Measurements from ENCODE around the gene PCDHB16. TPM values are rescaled to one million over a fixed set of nuclear protein-coding genes. Genes with fewer than 3 reads are reported as not detected.
"Not testable (repeated sequence)": the region's sequence is repeated elsewhere in the genome, so short reads cannot be mapped to it uniquely, and the experiment has no call there.

PCDHB16 gene
- total RNA-seq, 3 donors from 2014 or later: 0.49 to 3.4 (median 0.89) TPM

GRCh38 chr5:141199359-141200235, 17.4 kb downstream of the PCDHB16 start, which contains the start of gene PCDHB11:
TSS of gene PCDHB11 (plus strand) at chr5:141199627. CDS start at chr5:141199775, 148 bp downstream.
- no peaks in the 10 kb centered on the region for H3K36me3 ChIP-seq (ENCODE audit: low read depth)
- H3K4me3 ChIP-seq: no peak within 1 kb of the TSS
- no peak for ATAC-seq
- DNase-seq: peak in 1 of 3 donors; percentile 11
- H3K4me1 ChIP-seq (ENCODE audit: low read depth): no peaks in the 10 kb centered on the region
- H3K9me3 ChIP-seq: peaks cover 62% of the 10 kb centered on the region
- intact Hi-C loops (cut with DNase I, micrococcal nuclease): no loop called here
- TF ChIP-seq CTCF (IDR thresholded peaks at IDR 0.05): no peak

- H3K4me1 ChIP-seq (ENCODE audit: low read depth); intact Hi-C loops (cut with DNase I, micrococcal nuclease); DNase-seq; H3K4me3 ChIP-seq; H3K36me3 ChIP-seq (ENCODE audit: low read depth); ATAC-seq: not testable (repeated sequence)
- peaks cover 55% of the 10 kb centered on the region for H3K9me3 ChIP-seq
Measured at GRCh38 chr5:141201126-141201525, 18.9 kb downstream of the PCDHB16 start.

- intact Hi-C loops (cut with DNase I, micrococcal nuclease); ATAC-seq; H3K4me3 ChIP-seq; DNase-seq; H3K36me3 ChIP-seq (ENCODE audit: low read depth); H3K4me1 ChIP-seq (ENCODE audit: low read depth): not testable (repeated sequence)
- peaks cover 50% of the 10 kb centered on the region for H3K9me3 ChIP-seq
Measured at GRCh38 chr5:141201646-141202045, 19.5 kb downstream of the PCDHB16 start.

- H3K36me3 ChIP-seq (ENCODE audit: low read depth): no peaks in the 10 kb centered on the region
- intact Hi-C loops (cut with DNase I, micrococcal nuclease): no loop called here
- ATAC-seq (no peak), DNase-seq (peak in 1 of 3 donors; percentile 4)
- no peak within 1 kb of the TSS for H3K4me3 ChIP-seq
- peaks cover 24% of the 10 kb centered on the region for H3K9me3 ChIP-seq
- no peaks in the 10 kb centered on the region for H3K4me1 ChIP-seq (ENCODE audit: low read depth)
- no peak for TF ChIP-seq CTCF (IDR thresholded peaks at IDR 0.05)
Measured at GRCh38 chr5:141208478-141208877, 26.3 kb downstream of the PCDHB16 start, which contains the start of gene PCDHB12. TSS of gene PCDHB12 (plus strand) at chr5:141208719. CDS start at chr5:141208908, 189 bp downstream.

GRCh38 chr5:141210281-141210680, 28.1 kb downstream of the PCDHB16 start:
- peaks cover 25% of the 10 kb centered on the region for H3K9me3 ChIP-seq
- H3K4me3 ChIP-seq; H3K36me3 ChIP-seq (ENCODE audit: low read depth); intact Hi-C loops (cut with DNase I, micrococcal nuclease); ATAC-seq; H3K4me1 ChIP-seq (ENCODE audit: low read depth); DNase-seq: not testable (repeated sequence)

- ATAC-seq; intact Hi-C loops (cut with DNase I, micrococcal nuclease); H3K4me3 ChIP-seq; H3K4me1 ChIP-seq (ENCODE audit: low read depth); DNase-seq; H3K36me3 ChIP-seq (ENCODE audit: low read depth): not testable (repeated sequence)
- H3K9me3 ChIP-seq: peaks cover 28% of the 10 kb centered on the region
Measured at GRCh38 chr5:141210849-141211248, 28.7 kb downstream of the PCDHB16 start.

GRCh38 chr5:141213656-141214339, 31.6 kb downstream of the PCDHB16 start, which contains the start of gene PCDHB13:
TSS of gene PCDHB13 (plus strand) at chr5:141213919. CDS start at chr5:141214124, 205 bp downstream.
- H3K9me3 ChIP-seq: peaks cover 52% of the 10 kb centered on the region
- H3K4me1 ChIP-seq (ENCODE audit: low read depth); intact Hi-C loops (cut with DNase I, micrococcal nuclease); H3K4me3 ChIP-seq; H3K36me3 ChIP-seq (ENCODE audit: low read depth): not testable (repeated sequence)
- DNase-seq (peak in 2 of 3 donors; percentile 46 to 64), ATAC-seq (peak; percentile 67)

- ATAC-seq; intact Hi-C loops (cut with DNase I, micrococcal nuclease); H3K4me3 ChIP-seq; H3K36me3 ChIP-seq (ENCODE audit: low read depth); DNase-seq; H3K4me1 ChIP-seq (ENCODE audit: low read depth): not testable (repeated sequence)
- H3K9me3 ChIP-seq: peaks cover 53% of the 10 kb centered on the region
Measured at GRCh38 chr5:141214583-141214982, 32.4 kb downstream of the PCDHB16 start.

- intact Hi-C loops (cut with DNase I, micrococcal nuclease); DNase-seq; ATAC-seq; H3K36me3 ChIP-seq (ENCODE audit: low read depth); H3K4me3 ChIP-seq; H3K4me1 ChIP-seq (ENCODE audit: low read depth): not testable (repeated sequence)
- peaks cover 56% of the 10 kb centered on the region for H3K9me3 ChIP-seq
Measured at GRCh38 chr5:141215504-141215903, 33.3 kb downstream of the PCDHB16 start.

- H3K4me1 ChIP-seq (ENCODE audit: low read depth); intact Hi-C loops (cut with DNase I, micrococcal nuclease); ATAC-seq; H3K36me3 ChIP-seq (ENCODE audit: low read depth); DNase-seq; H3K4me3 ChIP-seq: not testable (repeated sequence)
- H3K9me3 ChIP-seq: peaks cover 58% of the 10 kb centered on the region
Measured at GRCh38 chr5:141216035-141216434, 33.8 kb downstream of the PCDHB16 start.

Data from mucosa of descending colon (tissue), 3 donors.